Measurements from ENCODE around the gene CCNG1.
"Not testable (repeated sequence)": the region's sequence is repeated elsewhere in the genome, so short reads cannot be mapped to it uniquely, and the experiment has no call there.

Gene CCNG1

DNA sequence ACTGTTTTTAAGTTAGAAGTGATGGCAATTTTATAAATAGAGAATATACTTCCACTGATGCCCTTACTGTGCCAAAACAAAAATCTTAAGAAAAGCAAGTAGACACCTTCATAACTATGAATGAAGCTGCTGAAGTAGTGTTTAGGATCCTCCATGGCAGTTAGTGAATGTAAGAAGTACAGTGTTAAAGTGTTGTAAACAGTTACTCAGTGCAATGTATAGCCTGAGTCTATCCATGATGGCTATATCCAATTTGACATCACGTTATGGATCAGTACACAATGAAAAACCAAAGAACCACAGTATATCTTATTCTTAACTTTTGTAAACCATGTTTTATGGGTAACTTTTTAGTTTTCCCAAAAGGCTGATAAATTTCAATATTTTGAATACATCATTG is 7.1 kb downstream of the CCNG1 start:
- no peak for DNase-seq (ENCODE audit: low read depth)

DNA sequence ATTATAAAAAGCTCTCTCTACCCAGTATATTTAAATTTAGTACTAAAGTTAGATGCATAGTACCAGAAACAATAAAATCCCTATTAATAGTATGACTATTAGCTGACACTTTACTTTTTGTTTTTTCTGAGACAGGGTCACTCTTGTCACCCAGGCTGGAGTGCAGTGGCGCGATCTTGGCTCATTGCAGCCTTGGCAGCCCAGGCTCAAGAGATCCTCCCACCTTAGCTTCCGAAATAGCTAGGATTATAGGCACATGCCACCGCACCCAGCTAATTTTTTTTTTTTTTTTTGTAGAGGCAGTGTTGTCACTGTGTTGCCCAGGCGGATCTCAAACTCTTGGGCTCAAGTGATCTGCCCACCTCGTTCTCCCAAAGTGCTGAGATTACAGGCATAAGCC is 8.0 kb downstream of the CCNG1 start:
- DNase-seq (ENCODE audit: low read depth) = no peak

DNA sequence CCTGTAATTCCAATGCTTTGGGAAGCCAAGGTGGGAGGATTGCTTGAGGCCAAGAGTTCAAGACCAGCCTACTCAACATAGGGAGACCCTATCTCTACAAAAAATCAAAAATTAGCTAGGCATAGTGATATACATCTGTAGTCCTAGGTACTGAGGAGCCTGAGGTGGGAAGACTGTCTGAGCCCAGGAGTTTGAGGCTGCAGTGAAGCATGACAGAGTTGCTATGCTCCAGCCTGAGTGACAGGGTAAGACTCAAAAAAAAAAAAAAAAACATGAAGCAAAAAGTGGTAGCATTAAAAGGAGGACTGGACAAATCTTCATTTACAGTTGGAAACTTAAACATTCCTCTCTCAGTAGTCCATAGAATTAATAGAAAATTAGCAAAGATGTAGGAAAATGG is 9.8 kb downstream of the CCNG1 start:
- no peak for DNase-seq (ENCODE audit: low read depth)

DNA sequence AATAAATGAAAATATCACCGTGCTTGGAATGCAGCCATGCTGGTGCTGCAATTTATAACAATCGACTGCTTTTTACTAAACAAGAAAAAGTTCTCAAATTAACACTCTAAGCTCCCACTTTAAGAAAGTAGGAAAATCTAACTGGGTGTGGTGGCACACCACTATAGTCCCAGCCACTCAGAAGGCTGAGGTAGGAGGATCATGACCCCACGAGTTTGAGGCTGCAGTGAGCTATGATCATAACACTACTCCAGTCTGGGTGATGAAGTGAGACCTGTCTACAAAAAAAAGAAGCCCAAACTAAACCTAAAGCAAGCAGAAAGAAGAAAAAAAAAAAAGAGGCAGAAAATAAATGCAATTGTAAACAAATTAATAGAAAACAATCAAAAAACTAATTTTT is 10.5 kb downstream of the CCNG1 start:
- no peak for DNase-seq (ENCODE audit: low read depth)

DNA sequence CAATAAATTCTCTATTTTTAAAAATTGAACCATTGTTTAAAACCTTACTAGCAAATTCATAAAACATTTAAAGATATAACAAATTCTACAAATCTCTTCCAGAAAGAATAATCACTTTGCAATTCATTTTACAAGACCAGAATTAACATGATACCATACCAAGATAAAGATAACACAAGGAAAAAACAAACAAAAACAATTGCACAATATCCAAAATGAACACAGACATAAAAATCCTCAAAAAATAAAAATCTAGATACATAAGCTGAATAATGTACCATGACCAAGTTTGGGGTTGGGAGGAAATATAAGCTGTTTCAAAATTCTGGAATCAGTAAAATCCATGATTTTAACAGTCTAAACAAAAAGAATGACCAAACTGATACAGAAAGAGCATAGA is 11.1 kb downstream of the CCNG1 start:
- DNase-seq (ENCODE audit: low read depth) = no peak

DNA sequence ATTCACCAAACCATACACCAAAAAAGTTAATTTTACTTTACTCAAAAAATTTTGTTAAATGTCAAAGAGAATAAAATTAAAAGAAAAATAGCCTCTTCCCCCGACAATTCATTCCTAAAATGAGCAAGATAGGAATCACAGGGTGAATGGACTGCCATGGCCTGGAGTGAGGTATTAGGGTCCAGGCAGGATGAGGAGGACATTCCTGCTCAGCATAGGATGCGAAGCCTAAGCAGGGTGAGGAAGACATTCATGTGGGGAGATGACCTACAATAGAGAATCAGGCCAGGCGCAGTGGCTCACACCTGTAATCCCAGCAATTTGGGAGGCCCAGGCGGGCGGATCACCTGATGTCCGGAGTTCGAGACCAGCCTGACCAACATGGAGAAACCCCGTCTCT is 14.1 kb downstream of the CCNG1 start:
- no peak for DNase-seq (ENCODE audit: low read depth)

DNA sequence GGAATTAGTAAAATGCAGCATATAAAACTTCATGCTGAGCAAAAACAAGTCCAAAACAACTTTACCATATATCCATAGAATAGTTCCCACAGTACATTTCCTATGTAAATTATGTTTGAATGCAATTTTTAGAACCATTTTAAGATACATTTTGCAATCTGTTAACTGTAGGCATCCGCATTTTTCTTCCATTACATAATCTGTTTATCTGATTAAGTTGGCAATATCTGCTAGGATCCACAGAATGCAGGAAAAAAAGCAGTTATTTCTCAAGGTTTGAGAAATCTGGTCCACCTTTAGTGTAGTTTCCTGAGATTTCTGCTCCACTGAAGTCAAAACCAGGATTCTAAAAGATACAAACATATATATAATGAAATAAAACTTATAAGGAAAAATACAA is 16.3 kb downstream of the CCNG1 start:
- no peak for DNase-seq (ENCODE audit: low read depth)

DNA sequence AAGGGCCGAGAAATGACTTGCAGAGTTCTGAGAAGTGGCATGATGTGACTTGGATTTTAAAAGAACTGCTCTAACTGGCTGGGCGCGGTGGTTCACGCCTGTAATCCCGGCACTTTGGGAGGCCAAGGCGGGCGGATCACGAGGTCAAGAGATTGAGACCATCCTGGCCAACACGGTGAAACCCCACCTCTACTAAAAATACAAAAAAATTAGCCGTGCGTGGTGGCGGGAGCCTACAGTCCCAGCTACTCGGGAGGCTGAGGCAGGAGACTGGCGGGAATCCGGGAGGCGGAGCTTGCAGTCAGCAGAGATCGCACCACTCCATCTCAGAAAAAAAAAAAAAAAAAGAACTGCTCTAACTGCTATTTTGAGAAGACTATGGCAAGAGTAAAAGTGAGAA is 18.0 kb downstream of the CCNG1 start:
- not testable (repeated sequence) for DNase-seq (ENCODE audit: low read depth)

DNA sequence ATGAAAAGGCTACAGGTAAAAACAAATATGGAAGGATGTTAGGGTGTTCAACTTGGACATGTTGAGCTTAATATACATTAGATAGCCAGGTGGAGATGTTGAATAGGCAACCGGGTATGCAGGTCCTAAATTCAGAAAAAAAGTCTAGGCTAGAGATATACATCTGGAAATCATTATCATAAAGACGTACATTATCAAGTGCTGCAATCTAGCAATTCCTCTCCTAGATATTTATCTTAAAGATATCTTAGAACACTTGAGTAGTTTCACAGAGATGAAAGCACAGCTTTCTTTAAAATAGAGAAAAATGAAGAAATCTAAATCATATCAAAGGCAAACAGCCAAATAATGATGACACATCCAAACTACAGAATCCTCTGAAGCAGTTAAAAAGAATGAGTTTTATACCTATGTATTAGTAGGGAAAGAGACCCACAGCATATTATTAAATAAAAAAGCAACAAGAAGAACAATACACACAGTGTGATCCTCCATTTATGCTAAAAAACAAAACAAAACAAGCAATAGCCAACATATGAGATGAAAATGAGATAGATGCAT is 18.7 kb downstream of the CCNG1 start:
- DNase-seq (ENCODE audit: low read depth) = no peak

DNA sequence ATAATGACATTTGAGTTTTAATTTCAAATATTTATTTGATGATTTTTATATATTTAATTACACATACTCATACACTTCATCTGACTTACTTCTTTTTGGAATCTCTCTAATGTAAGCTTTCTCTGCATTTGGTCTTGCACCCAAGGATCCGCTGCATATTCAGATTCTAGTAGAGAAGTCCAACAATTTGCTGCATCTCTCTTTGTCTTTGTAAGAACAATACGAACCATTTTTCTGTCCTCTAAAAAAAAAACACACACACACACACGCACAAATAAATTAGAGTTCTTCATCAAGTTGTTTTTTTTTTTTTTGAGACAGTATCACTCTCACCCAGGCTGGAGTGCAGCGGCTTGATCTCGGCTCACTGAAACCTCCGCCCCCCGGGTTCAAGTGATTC is 19.4 kb downstream of the CCNG1 start:
- no peak for DNase-seq (ENCODE audit: low read depth)

DNA sequence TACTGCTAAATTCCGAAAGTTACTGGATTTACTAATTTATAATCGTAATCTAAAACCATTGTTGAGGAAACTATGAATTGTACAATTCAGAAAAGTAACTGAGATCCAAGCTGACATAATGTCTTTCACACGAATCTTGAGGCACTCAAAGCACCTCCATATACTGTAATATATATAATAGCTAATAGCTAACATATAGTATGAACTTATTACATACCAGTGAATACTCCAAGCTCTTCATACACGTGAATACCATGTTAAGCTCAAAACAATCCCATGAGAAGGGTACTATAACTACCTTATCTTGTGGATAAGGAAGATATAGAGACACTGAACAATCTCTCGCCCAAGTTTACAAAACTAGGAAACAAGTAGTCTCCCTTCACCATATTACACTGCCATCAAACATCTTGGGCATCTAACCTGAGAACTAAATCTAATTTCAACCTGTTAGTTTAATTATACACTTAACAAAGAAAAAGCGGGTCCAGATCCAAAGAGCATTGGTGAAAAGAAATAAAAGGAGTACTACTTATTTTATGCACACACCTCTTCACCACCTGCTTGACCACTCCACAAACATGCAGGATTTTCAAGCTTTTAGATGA is 21.5 kb downstream of the CCNG1 start:
- DNase-seq (ENCODE audit: low read depth) = no peak

DNA sequence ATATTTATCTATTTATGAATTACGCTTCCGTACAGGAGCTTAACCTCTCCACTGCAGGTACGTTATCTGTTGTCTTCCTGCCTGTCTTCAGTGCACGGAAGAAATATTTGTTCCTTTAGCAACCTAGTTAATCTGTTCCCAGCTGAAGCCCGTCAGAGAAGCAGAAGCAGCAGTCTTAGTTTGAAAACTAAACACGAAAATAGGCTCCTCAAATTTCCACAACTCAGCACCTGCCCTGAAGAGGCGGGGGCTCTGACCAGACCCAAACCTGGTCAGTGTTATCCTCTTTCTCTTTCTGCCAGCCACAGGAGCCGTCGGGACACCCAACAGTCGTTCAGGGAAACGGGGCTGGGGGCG is 22.0 kb downstream of the CCNG1 start:
- no peak for DNase-seq (ENCODE audit: low read depth)

DNA sequence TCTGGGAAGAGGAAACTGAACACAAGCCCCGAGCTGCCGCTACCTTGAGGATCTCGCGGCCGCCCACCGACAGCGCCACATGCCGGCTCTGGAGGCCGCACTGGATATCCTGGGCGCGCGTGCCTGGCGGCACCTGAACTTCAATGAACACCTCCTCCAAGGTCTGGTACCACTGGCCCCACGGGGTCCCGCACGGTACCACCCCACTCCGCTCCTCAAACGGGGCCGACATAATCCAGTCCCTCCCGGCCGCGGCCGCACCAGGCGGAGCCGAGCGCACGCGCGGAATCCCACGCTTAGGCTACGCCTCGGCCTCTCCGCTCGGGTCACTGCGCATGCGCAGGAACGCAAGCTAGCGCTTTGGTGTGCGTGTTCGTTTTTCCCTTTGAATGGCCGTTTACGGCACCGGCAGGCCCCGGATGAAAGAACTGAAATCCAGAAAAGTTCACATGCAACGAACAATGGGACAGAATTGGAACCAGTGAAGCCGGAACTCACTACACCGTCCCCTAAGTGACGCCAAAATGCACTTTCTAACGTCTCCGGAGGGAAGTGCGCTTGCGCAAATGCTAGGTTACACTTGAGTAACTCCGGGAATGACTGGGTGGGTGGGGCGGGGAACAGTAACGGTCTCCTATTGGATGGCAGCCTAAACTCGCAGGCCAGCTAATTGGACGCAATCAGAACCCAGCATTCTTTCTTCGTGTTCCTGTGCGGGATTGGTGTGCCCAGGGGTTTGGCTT is 22.6 kb downstream of the CCNG1 start, which contains the start of gene NUDCD2:
Gene NUDCD2 (minus strand): TSS at position 284 of the 743 bp plus-strand sequence. CDS start 52 bp downstream, at position 232.
- peak; percentile 99 for DNase-seq (ENCODE audit: low read depth)

DNA sequence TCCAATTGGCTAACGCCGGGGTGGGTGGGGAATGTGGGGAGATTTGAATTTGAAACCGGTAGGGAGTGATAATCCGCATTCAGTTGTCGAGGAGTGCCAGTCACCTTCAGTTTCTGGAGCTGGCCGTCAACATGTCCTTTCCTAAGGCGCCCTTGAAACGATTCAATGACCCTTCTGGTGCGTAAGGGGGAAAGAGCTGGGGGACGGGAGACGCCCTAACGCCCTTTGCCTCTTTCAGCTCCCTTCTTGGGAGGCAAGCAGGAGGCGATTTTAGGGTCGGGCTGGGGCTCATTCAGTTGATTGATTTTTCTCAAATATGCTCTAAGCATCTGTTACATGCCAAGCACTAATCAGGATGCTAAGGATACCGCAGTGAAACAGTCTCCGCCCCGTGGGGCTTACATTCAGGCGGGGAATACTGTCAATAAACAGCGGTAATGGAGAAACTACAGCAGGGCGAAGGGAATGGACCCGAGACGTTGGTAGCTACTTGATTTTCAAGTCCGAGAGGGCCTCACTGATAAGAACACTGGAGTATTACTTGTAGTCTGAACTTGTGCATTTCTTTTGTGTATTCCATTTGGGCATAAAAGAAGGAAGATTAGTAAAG is 23.3 kb downstream of the CCNG1 start, which contains the start of gene HMMR:
Gene HMMR (plus strand): TSS at position 71 of the 610 bp plus-strand sequence. CDS start 61 bp downstream, at position 132.
- DNase-seq (ENCODE audit: low read depth) = no peak

DNA sequence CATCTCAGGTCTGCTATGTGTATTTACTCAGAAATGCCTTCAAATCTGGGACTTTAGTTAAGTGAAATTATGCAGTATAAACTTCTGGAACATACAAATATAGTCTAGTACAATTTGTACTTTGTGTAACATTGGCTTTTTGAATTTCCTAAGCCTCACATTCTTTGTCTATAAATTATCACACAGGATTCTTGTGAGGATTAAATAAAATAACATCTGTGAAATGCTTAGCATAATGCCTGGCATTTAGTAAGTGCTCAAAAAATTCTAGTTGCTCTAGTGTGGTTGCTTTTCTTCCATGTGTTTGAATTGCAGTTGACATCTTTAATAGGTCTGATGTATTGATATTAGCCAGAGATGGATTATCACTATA is 25.7 kb downstream of the CCNG1 start:
- DNase-seq (ENCODE audit: low read depth) = no peak

DNA sequence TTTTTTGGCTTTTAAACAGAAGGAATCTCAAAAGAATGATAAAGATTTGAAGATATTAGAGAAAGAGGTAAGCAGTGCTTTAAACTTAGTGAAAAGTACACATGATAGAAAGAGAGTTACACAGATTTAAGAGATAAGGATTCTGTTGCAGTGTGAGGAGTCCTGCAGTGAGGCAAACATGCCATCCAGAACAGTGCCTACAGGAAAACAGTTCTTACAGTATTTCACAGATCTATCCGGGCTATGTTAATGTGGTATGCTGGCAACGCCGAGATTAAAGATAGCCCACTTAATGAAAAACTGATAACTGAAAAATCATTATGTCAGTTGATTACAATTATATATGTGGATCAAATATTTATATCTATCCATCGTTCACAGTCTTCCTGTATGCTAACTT is 30.3 kb downstream of the CCNG1 start:
- DNase-seq (ENCODE audit: low read depth) = no peak

DNA sequence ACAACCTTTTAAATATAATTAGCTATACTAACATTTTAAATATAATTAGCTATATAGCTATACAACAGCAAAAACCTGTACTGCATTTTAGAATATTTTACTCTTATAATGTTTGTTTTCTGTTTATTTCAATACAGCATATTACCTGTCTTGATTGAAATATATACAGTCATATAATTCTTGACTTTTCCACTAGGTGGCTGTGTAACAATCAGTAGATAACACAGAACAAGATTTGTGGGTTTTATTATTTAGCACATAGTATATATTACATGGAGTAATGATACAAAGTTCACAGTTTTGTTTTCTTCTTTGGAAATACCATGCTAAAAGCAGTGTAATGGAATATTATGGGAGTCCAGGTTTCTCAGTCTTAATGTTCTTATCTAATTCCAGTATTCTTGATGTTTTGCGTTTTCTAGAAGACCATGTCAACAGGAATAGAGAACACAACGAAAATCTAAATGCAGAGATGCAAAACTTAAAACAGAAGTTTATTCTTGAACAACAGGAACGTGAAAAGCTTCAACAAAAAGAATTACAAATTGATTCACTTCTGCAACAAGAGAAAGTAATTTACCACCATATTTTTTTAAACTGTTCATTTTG is 36.3 kb downstream of the CCNG1 start:
- no peak for DNase-seq (ENCODE audit: low read depth)

DNA sequence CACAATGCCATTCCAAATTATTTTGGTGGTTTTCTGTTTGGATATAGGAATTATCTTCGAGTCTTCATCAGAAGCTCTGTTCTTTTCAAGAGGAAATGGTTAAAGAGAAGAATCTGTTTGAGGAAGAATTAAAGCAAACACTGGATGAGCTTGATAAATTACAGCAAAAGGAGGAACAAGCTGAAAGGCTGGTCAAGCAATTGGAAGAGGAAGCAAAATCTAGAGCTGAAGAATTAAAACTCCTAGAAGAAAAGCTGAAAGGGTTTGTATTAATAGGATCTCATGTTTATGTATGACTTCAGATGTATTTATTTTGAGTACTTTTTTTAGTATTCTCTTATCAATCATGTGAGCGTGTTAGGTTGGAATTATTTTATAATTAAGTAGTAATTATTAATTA is 38.0 kb downstream of the CCNG1 start:
- DNase-seq (ENCODE audit: low read depth) = no peak

DNA sequence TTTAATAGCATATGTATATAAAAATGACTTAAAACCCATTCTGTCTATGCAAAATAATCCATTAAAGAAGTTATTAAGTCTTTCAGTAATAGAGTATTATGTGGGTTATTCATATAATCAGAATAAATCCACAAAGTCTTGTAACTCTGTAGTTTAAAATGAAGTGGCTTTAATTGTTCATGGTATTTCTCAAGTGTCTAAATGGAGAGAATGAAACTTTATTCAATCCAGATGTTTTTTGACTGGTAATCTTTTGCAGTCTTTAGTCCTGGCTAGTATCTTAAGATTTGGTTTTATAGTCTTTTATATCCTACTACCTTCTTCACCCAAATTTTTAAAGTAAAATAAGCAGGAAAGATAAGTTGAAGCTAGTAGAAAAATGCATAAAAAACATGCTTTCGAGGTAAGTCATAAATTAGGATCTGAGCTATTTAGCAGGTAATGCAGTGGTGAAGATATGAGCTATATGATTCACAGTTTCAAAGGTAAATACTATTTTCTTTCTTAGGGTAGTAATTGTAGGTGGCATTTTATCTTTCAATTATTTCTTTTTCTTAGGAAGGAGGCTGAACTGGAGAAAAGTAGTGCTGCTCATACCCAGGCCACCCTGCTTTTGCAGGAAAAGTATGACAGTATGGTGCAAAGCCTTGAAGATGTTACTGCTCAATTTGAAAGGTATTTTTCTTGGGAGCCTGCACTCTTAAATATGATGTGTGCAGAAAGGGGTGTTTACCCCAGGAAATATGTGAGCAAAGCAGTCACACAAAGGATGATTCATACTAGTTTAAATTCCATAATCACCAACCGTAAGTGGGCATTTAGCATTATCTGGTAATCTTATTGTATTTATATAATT is 41.0 kb downstream of the CCNG1 start:
- DNase-seq (ENCODE audit: low read depth) = no peak

DNA sequence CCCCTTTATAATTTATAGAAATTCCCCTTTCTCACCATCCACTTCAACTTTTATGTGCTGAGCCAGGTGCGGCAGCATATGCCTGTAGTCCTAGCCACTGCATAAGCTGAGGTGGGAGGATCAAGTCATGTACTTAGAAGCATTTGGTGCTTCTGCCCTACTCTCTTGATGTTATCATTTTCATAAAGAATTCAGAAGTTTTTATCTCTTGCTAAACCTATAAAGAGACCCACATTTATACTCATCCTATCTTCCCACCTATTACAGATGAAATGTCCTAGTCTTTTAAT is 41.5 kb downstream of the CCNG1 start:
- DNase-seq (ENCODE audit: low read depth) = no peak

DNA sequence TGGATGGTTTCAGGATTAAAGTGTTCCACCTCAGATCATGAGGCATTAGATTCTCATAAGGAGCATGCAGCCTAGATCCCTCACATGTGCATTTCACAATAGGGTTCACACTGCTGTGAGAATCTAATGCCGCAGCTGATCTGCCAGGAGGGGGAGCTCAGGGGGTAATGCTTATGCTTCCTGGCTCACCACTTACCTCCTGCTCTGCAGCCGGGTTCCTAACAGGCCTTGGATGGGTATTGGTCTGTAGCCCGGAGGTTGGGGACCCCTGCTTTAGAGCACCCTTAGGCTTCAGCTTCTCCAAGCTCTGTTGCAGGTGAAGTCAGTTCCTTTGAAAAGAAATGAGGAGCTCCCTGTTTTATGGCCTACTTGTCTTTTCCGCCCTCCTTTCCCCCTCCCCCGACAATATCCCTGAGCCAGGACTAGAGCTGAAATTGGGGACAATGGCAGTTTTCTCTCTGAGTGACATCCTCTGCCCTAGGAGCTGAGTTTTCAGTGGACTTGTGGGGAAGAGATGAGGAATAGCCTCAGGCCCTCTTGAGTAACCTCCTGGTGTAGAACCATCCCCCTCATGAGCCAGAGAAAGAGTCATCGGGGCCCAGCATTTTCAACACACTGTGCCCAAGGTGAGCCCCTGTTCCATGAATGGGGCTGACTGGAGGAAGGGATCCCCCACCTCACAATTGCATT is 51.8 kb downstream of the CCNG1 start:
- DNase-seq (ENCODE audit: low read depth) = no peak

DNA sequence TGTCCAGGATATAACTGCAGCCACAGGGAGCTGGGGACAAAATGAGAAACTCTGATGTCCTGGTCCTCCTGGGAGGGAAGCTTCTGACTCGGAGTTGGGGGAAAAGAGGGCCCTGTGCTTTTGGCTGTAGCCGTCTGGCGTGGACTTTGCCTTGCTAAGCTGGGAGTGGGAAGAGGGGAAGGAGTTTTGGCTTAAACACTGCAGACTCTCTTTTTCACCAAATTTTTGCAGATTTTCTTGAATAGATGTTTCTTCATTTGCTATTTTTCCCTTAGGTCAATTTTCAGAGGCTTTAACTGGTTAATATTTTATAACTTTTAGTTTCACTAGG is 52.3 kb downstream of the CCNG1 start:
- DNase-seq (ENCODE audit: low read depth) = no peak
